Nephron (organoid): Measurements from ENCODE around the gene PLCB4.
"Not testable (repeated sequence)": the region's sequence is repeated elsewhere in the genome, so short reads cannot be mapped to it uniquely, and the experiment has no call there.

Source experiments
- H3K27ac Mint-ChIP-seq, 3 experiments: 2 replicates each; pipeline ENCODE4 v1.8.0; 2020; ENCODE audit warnings: mixed read lengths in 3 of 3, mild to moderate bottlenecking in 2 of 3, moderate library complexity in 1 of 3
- H3K27me3 Mint-ChIP-seq: 2 replicates; pipeline ENCODE4 v1.8.0; 2021; ENCODE audit warnings: low read depth, mild to moderate bottlenecking, moderate library complexity, mixed read lengths
- H3K36me3 Mint-ChIP-seq: 2 replicates; pipeline ENCODE4 v1.8.0; 2020; ENCODE audit warnings: low read depth, mixed read lengths
- H3K4me1 Mint-ChIP-seq: 2 replicates; pipeline ENCODE4 v1.8.0; 2020; ENCODE audit warnings: mixed read lengths
- H3K4me3 Mint-ChIP-seq, 3 experiments: 2 replicates each; pipeline ENCODE4 v1.8.0; 2020; ENCODE audit warnings: mild to moderate bottlenecking in 3 of 3, mixed read lengths in 3 of 3, moderate library complexity in 2 of 3
- H3K9me3 Mint-ChIP-seq: 2 replicates; pipeline ENCODE4 v1.8.0; 2020; ENCODE audit warnings: mixed read lengths
- TF ChIP-seq, protein P1 (sequence below), 3 experiments: fragments of 200-600 bp; sonication (generic); IDR thresholded peaks; one replicate each; pipeline ENCODE4 v1.5.0; 2021; ENCODE audit warnings: antibody characterized with exemption in 3 of 3; ENCODE audit not compliant: unreplicated experiment in 3 of 3

Gene PLCB4

DNA sequence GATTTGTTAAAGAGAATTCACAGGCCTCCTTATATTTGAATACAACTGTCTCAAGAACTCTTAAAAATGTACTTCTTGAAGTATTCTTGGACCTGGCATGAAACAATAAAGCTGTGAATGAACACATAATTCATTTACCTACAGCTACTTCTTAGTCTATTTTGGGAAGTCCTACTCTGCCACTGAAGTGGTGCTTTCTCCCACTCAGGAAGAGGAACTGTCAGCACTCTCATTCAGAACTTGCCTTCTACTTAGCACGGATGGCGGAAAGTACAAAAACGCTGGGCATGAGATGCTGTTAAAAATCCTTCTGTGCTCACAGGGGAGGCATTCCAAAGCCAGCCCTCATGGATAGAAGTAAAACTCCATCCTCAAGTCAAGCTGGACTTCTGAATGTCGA lies 300.7 kb downstream of the PLCB4 start:
- Mint-ChIP-seq H3K27ac (no peak overlapping the region), H3K36me3 (peaks cover 38% of the 10 kb centered on the region), H3K27me3 (no peaks in the 10 kb centered on the region), H3K9me3 (no peaks in the 10 kb centered on the region), H3K4me1 (peaks cover 26% of the 10 kb centered on the region), H3K4me3 (no peak overlapping the region)
- TF ChIP-seq, protein P1, sequence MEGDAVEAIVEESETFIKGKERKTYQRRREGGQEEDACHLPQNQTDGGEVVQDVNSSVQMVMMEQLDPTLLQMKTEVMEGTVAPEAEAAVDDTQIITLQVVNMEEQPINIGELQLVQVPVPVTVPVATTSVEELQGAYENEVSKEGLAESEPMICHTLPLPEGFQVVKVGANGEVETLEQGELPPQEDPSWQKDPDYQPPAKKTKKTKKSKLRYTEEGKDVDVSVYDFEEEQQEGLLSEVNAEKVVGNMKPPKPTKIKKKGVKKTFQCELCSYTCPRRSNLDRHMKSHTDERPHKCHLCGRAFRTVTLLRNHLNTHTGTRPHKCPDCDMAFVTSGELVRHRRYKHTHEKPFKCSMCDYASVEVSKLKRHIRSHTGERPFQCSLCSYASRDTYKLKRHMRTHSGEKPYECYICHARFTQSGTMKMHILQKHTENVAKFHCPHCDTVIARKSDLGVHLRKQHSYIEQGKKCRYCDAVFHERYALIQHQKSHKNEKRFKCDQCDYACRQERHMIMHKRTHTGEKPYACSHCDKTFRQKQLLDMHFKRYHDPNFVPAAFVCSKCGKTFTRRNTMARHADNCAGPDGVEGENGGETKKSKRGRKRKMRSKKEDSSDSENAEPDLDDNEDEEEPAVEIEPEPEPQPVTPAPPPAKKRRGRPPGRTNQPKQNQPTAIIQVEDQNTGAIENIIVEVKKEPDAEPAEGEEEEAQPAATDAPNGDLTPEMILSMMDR (IDR thresholded peaks at IDR 0.05; ENCODE audit: unreplicated experiment in 3 of 3) = no peak

DNA sequence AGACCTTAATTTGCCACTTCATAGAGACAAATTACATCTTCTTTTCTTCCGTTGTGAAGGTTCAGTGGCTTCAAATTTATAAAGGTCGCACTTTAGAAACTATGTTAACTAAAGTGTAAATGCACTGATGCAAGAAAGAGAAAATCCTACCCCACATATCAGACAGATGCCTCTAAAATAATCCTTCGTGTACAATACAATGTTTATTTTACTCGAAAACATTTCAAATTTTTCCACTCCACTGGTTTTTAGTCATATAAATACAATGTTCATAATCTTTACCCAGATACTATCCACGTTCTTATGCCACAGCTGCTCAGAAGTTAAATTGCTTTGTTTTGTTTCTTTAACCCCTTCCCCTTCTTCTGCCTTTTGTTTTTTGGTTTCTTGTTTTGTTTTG lies 305.2 kb downstream of the PLCB4 start:
- TF ChIP-seq, protein P1 (IDR thresholded peaks at IDR 0.05; ENCODE audit: unreplicated experiment in 3 of 3) = no peak
- H3K36me3 Mint-ChIP-seq = peaks cover 22% of the 10 kb centered on the region
- no peak overlapping the region for H3K4me3 Mint-ChIP-seq
- H3K4me1 Mint-ChIP-seq = peaks cover 18% of the 10 kb centered on the region
- peak overlapping the region in 2 of 3 experiments; percentile 2 to 63 for H3K27ac Mint-ChIP-seq
- H3K9me3 Mint-ChIP-seq = no peaks in the 10 kb centered on the region
- H3K27me3 Mint-ChIP-seq = no peaks in the 10 kb centered on the region

DNA sequence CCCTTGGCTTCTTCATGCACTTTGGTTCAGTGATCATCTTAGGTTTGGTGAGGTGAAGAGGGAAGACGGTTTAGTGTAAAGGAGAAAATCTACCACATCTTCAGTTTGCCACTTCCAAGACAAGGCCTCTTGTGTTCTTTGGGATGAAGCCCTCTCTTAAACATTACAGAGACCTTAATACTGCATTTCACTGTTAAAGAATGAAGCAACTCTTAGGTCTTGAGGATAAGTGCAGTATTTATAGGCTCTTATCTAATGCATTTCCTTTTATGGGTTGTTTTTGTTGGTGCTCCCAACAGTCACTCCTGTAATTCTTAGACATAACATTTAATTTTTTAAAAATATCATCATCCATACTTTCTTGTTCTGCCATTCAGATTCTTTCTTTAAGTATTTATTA lies 305.6 kb downstream of the PLCB4 start:
- H3K4me1 Mint-ChIP-seq = peaks cover 16% of the 10 kb centered on the region
- H3K36me3 Mint-ChIP-seq = peaks cover 20% of the 10 kb centered on the region
- H3K4me3 Mint-ChIP-seq = no peak overlapping the region
- H3K27ac Mint-ChIP-seq = peak overlapping the region in 2 of 3 experiments; percentile 2 to 63
- TF ChIP-seq, protein P1 (IDR thresholded peaks at IDR 0.05; ENCODE audit: unreplicated experiment in 3 of 3) = no peak
- H3K9me3 Mint-ChIP-seq = no peaks in the 10 kb centered on the region
- no peaks in the 10 kb centered on the region for H3K27me3 Mint-ChIP-seq

DNA sequence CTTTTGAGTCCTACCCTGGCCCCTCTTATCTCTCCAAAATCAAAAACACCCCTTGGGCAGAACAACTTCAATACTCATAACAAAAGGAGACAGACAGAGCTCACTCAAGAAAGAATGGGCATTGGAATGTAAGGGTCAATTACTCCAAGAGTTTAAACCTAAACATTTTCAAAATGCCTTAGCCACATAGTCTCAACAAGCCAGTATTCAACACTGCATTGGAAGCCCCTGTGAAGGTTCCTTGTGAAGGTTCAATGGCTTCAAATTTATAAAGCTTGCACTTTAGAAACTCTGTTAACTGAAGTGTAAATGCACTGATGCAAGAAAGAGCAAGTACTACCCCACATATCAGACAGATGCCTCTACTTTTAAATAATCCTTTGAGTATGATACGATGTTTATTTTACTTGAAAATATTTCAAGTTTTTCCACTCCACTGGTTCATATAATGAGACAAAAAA lies 306.4 kb downstream of the PLCB4 start:
- H3K9me3 Mint-ChIP-seq = no peaks in the 10 kb centered on the region
- TF ChIP-seq, protein P1 (IDR thresholded peaks at IDR 0.05; ENCODE audit: unreplicated experiment in 3 of 3) = no peak
- H3K4me3 Mint-ChIP-seq = no peak overlapping the region
- peaks cover 20% of the 10 kb centered on the region for H3K36me3 Mint-ChIP-seq
- no peaks in the 10 kb centered on the region for H3K27me3 Mint-ChIP-seq
- H3K4me1 Mint-ChIP-seq = peaks cover 16% of the 10 kb centered on the region
- H3K27ac Mint-ChIP-seq = peak overlapping the region; percentile 23 to 87 (median 24)

DNA sequence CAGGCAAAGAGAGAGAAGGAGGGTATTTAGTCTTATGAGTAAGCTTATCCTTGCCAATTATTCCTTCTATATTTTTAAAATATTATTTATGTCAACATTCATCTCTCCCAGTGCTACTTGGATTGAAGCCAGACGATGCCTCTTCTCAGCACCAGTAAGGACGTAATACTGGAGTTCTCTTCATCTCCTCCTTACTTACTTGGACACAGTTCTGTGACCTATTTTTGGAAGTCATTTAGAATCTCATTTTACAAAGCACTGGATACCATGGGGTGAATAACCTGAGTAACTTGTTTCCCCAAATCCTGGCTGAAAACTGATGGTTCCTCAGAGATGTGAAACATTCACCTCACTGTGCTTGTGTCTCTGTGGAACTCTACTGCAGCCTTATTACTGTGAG lies 308.1 kb downstream of the PLCB4 start:
- TF ChIP-seq, protein P1 (IDR thresholded peaks at IDR 0.05; ENCODE audit: unreplicated experiment in 3 of 3) = no peak
- Mint-ChIP-seq H3K4me1 (peaks cover 16% of the 10 kb centered on the region), H3K27me3 (no peaks in the 10 kb centered on the region), H3K4me3 (no peak overlapping the region), H3K27ac (peak overlapping the region in 1 of 3 experiments; percentile 2), H3K9me3 (no peaks in the 10 kb centered on the region), H3K36me3 (peaks cover 26% of the 10 kb centered on the region)

DNA sequence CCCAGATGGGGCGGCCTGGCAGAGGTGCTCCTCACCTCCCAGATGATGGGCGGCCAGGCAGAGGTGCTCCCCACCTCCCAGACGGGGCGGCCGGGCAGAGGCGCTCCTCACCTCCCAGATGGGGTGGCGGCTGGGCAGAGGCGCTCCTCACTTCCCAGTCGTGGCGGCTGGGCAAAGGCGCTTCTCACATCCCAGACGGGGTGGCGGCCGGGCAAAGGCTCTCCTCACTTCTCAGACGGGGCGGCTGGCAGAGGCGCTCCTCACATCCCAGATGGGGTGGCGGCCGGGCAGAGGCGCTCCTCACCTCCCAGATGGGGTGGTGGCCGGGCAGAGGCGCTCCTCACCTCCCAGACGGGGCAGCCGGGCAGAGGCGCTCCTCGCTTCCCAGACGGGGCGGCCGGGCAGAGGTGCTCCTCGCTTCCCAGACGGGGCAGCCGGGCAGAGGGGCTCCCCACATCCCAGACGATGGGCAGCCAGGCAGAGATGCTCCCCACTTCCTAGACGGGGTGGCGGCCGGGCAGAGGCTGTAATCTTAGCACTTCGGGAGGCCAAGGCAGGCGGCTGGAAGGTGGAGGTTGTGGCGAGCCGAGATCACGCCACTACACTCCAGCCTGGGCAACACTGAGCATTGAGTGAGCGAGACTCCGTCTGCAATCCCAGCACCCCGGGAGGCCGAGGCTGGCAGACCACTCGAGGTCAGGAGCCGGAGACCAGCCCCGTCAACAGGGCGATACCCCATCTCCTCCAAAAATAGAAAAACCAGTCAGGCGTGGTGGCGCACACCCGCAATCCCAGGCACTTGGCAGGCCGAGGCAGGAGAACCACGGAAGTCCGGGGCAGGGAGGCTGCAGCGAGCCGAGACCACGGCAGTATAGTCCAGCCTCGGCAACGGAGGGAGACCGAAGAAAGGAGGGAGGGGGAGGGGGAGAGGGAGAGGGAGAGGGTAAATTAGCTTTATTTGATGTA lies 316.7 kb downstream of the PLCB4 start:
- peaks cover 13% of the 10 kb centered on the region for H3K9me3 Mint-ChIP-seq

More for the DNA sequence above, 316.7 kb downstream of the PLCB4 start:
- not testable (repeated sequence) for H3K27me3 Mint-ChIP-seq, H3K4me3 Mint-ChIP-seq, H3K4me1 Mint-ChIP-seq, H3K27ac Mint-ChIP-seq
- peaks cover 59% of the 10 kb centered on the region for H3K36me3 Mint-ChIP-seq
